GM18517 (cell line): ENCODE data around the gene LRRC41.

ENCODE experiments used
- ATAC-seq: cut with Tn5 transposase; IDR thresholded peaks from one replicate; pipeline ENCODE4 v1.9.1; 2021; ENCODE audit warnings: mild to moderate bottlenecking, moderate library complexity; ENCODE audit not compliant: unreplicated experiment

Gene LRRC41

GRCh38 chr1:46288485-46289133 is 14.8 kb downstream of the LRRC41 start:
- no peak for ATAC-seq

GRCh38 chr1:46285730-46286477 is 17.5 kb downstream of the LRRC41 start:
- ATAC-seq = no peak

GRCh38 chr1:46284597-46285564 is 18.5 kb downstream of the LRRC41 start:
- ATAC-seq = no peak

GRCh38 chr1:46284058-46284457 is 19.4 kb downstream of the LRRC41 start:
- ATAC-seq = no peak

DNA sequence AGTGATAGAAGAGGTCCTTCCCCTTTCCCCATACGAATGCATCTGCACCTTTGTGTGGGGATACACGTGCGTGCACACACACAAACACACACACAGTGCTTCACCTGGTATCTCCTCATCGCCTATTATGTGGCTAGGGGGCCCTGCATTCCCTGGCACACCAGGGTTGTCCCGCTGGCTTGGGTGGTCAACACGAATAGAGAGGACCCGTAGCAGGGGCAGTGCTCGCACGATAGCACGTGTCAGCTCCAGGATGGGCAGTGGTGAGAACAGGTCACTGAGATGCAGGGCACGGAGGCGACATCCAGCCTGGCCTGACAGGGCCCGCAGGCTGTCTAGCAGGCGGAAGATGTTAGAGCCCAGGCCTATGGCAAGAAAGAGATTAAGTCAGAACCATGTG is 22.4 kb downstream of the LRRC41 start:
- no peak for ATAC-seq

- ATAC-seq = no peak
These were observed 23.3 kb downstream of the LRRC41 start for GRCh38 chr1:46280092-46280491.

GRCh38 chr1:46278807-46279206 is 24.6 kb downstream of the LRRC41 start:
- ATAC-seq = no peak

GRCh38 chr1:46277658-46278373 is 25.6 kb downstream of the LRRC41 start:
- ATAC-seq = no peak

DNA sequence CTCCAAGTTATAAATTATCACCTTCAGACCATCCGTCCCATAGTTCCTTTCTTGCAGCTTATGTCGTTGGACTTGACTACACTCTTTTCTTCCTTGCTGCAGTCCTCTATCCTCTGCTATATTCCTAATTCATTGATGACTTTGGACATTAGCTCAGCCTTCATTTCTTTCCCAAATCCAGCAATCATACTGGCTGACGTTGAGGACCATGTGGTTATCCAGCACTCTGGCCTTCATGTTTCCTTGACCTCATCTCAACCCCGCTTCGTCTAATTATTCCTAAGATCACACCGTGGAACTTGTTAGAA is 28.4 kb downstream of the LRRC41 start:
- ATAC-seq = no peak

- no peak for ATAC-seq
These were observed 29.0 kb downstream of the LRRC41 start for GRCh38 chr1:46274225-46275029.

DNA sequence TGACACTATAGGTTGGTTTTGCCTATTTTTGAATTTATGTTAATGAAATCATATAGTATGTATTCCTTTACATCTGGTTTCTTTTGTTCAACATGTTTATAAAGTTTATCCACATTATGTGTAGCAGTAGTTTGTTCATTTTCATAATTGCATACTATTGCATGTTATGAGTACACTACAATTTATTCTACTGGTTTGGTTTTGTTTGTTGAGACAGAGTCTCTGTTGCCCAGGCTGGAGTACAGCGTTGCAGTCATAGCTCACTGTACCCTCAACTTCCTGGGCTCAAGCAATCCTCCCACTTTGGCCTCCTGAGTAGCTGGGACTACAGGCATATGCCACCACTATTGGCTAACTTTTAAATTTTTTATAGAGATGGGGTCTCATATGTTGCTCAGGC is 34.8 kb downstream of the LRRC41 start:
- no peak for ATAC-seq

- no peak for ATAC-seq
These were observed 40.3 kb downstream of the LRRC41 start for GRCh38 chr1:46263146-46263545.

DNA sequence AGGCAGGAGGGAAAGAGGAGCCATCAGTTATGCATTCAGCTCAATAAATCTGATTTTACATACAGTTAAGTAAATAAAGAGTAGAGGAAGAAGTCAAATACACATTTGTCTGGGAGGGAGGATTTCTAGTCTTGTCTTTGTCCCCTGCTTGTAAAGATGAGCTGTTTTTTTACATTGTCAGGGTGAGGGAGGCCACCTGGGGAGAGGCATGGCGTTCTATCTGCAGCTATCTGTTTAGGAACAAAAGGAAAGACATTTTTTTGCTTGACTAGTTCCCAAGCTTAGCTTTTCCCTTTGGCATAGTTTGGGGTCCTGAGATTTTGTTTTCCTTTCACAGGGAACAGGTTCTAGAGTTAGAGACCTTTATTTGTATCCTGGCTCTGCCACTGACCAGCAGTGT is 40.9 kb downstream of the LRRC41 start:
- no peak for ATAC-seq

DNA sequence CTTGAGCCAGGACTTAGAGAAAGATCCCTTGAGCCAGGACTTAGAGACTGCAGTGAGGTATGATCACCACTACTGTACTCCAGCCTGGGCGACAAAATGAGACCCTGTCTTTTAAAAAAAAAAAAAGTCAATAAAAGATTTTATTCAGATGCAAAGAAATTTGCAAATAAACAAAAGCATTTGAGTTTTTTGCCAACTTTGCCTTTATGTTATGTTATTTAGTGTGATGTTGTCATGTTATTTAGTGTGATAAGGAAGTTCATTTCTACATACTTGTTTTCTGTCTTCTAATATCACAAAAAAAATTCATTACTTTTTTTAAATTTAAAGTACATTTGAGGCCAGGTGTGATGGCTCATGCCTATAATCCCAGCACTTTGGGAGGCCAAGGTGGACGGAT is 46.9 kb downstream of the LRRC41 start:
- no peak for ATAC-seq

GRCh38 chr1:46254668-46255067 is 48.7 kb downstream of the LRRC41 start:
- ATAC-seq = no peak

DNA sequence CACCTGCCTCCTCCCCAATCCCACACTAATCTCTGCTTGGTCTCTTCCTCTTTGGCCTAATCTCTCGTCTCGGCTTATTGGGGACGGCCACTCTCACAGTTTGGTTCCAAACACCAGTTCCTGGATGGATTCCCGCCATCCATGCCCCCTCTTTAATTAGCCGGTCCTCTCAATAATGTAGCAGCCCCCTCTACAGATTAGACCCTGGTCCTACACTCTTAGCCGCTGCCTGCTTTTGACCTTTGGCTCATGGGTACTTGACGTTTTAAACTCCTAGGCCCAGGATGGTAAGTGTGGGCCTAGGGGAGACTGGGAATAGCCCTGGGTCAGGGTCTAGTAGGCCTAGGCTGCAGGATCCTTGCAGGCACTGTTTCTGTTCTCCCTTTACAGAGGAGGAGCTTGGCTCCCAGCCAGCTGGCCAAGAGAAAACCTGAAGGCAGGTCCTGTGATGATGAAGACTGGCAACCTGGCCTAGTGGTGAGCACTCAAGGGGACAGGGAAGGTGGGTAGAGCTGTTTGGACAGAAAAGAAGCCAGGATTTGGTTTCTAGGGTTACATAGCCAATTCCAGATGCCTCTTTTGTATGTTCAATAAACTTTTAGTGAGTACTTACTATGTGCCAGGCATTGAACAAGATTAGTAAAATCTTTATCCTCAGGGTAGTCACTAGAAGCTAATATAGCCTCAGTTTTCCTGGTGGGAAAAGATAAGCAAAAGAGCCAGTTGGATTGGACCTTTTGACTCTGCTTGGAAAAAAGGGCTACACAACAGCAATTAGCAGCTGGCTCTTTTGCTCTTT is 55.1 kb downstream of the LRRC41 start:
- ATAC-seq = peak; percentile 9

DNA sequence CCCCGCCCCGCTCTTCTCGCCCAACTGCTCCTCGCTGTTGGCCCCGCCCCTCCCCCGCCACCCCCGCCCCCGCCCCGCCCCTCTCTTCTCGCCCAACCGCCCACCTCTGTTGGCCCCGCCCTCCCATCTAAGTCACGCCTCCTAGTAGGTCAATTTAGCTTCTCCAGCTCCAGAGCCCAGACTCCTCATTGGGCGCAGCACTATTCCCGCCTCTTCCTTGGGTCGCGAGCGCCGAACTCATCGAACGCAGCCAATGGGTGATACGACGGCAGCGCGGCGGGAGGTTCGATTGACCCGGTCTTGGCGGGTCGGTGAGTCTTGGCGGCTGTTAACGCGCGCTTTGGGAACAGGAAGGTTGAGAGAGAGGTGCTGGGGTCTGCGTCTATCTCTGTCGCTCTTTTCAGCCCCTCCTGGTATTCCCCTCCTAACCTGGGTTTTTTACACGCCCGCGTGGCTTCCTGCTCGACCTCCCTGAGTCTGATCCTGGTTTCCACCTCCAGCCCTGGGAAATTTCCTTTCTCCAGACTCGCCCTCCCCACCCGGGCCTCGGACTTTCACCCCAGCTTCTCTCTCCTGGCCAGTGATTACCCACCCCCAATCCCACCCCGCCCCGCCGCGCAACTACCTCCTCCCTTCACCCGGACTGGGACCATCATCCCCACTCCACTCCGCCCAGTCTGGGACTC is 55.8 kb downstream of the LRRC41 start, which contains the start of gene RAD54L:
RAD54L (plus strand) TSS at position 328 of the 686 bp plus-strand sequence. CDS start 643 bp downstream, outside the sequence.
- peak; percentile 89 for ATAC-seq

GRCh38 chr1:46246548-46247435 is 56.6 kb downstream of the LRRC41 start:
- peak; percentile 29 for ATAC-seq
